HG03097 (cell line): ENCODE measurements around the gene CDH23.

Source experiments
- ATAC-seq: cut with Tn5 transposase; IDR thresholded peaks from one replicate; pipeline ENCODE4 v1.9.1; 2021; ENCODE audit not compliant: unreplicated experiment, low FRiP score

The CDH23 gene

DNA sequence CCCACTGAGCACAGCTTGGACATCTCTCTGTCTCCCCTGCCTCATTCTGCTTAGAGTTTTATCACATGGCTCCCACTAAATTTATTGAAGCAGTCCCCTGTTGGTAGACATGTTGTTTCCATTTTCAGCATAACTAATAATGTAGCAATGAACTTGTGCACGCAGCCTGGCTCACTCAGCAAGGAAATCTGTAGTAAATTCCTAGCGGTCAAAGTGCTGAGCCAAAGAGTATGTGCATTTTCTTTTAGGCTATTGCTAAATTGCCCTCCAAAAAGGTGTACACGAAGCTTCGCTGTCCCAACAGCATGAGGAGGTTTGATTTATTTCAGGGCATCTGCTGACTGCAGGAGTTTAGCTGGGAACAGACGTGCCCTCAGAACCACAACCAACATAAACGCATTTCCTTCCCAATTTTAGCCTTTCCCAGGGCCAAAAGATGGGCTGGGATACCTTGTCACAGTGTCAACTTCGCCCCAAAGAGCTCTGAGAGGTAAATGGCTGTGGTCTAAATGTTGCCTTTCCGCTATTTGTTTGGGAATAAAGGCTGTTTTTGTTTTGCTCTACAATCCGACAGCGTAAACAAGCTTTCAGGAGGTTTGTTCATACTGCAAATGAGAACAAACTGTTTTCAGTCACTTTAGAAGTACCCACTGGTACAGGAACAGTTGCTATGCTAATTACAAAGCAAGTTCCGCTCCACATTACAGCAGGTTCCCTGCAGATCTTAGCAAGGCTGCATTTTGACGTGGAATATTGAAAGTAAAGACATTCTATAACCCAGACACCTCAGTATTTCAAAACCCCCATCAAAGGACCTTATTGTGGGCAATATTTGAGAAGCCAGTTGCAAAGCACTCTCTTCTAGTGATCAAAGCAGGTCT is 359.8 kb downstream of the CDH23 start:
- ATAC-seq, result no peak

GRCh38 chr10:71757399-71757922 is 360.7 kb downstream of the CDH23 start:
- no peak for ATAC-seq

DNA sequence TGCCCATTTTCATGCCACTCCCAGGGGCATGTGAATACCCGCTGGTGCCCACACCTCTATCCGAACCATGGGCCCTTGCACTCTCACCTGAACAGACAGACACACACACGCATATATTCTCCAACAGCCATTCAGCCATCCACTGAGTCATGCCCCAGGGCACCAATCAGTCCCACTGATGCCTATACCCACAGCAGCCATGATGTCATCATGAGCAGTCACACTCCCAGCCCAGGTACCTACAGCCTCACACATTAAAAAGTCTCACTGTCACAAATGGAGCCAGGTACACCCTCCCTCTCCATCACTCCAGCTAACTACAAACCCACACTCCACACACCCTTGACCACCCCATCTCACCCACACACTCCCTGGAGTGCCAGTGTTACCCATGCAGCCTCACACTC is 364.4 kb downstream of the CDH23 start:
- no peak for ATAC-seq

- no peak for ATAC-seq
These were observed 364.9 kb downstream of the CDH23 start for GRCh38 chr10:71761541-71762113.

GRCh38 chr10:71762324-71762723 is 365.6 kb downstream of the CDH23 start:
- no peak for ATAC-seq

GRCh38 chr10:71763352-71764127 is 366.8 kb downstream of the CDH23 start:
- ATAC-seq, result no peak

- no peak for ATAC-seq
These were observed 368.6 kb downstream of the CDH23 start for GRCh38 chr10:71765176-71765904.

GRCh38 chr10:71765906-71766716 is 369.4 kb downstream of the CDH23 start:
- no peak for ATAC-seq

GRCh38 chr10:71766717-71767419 is 370.1 kb downstream of the CDH23 start:
- ATAC-seq, result no peak

DNA sequence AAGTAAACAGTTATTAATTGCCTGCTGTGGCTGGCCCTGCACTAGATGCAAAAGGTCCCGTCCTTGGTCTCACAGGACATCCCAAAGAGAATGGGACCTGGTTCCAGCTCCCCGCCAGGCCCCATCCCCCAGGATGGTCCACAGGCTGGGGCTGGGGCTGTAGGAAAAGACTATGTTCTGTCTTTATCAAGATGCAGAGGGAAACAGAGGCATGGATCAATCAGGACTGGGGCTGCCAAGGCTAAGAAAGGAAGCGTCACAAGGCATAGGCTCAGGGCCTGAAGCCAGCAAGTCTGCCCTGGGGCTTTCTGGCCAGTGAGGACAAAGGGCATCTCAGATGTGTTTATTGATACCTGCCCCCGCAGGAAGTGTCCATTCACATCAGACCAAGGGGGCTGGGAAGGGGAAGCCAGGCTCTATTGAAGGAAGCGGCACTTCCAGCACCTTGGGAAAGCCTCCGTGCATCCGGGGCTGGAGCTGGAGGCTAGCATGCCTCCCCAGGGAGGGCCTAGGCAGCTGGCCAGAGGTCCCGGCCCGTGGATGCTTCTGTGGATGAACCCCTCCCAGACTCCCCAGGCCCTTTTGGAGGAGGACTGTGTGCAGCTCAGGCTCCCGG is 370.8 kb downstream of the CDH23 start:
- ATAC-seq, result no peak

- peak; percentile 19 for ATAC-seq
These were observed 372.6 kb downstream of the CDH23 start for GRCh38 chr10:71769279-71769823.

GRCh38 chr10:71770255-71770654 is 373.5 kb downstream of the CDH23 start:
- ATAC-seq, result no peak

- ATAC-seq, result no peak
These were observed 374.1 kb downstream of the CDH23 start for GRCh38 chr10:71770789-71771188.

- no peak for ATAC-seq
These were observed 374.5 kb downstream of the CDH23 start for GRCh38 chr10:71771204-71771603.

DNA sequence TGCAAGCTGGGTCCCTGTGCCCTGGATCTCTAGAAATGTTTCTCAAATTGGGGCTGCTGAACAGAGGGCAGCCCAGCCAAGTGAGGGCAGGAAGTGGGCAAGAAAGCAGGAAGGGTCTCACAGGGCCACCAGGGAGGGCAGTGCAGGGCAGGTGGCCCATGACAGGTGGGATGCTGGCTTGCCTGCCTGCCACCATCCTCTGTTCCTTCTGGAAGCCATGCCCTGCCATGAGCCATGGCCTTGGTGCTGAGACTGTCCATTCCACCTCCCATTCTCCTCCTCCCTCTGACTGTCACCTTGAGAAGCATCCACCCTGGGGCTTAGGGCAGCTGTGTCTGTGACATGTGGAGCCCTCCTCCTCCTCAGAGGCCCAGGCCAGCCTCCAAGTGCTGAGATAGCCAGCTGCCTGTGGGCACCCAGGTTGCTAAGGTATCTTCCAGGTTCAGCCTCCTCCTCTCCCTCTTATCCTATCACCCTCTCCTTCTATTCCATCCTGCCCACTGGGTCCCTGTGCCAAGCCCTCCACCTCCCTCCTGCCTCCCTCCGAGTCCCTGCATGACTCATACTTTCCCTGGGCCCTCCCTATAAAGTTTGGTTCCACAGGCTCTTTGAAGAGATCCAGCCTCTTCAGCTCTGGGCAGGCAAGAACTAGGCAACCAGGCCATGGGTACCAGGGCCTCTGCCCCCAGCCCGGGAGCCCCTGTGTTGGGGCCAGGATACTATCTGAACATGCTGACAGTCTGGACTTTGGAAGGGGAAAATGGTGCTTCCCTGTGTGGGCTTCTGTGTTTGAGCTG is 375.3 kb downstream of the CDH23 start:
- no peak for ATAC-seq

GRCh38 chr10:71772832-71773220 is 376.1 kb downstream of the CDH23 start:
- ATAC-seq, result no peak

GRCh38 chr10:71773221-71773971 is 376.7 kb downstream of the CDH23 start, which contains the start of gene VSIR:
Gene VSIR (minus strand): TSS chr10:71773520. CDS start chr10:71773439, 81 bp downstream.
- ATAC-seq, result peak; percentile 40
